Measurements from ENCODE around the gene GALNT11.

GALNT11 gene

GRCh38 chr7:152120776-152121175 lies 95.3 kb downstream of the GALNT11 start:
- peaks cover 71% of the 10 kb centered on the region for H3K36me3 ChIP-seq (ENCODE audit: control insufficient read depth, low read length)
- H3K9me2 ChIP-seq (replicated peaks; ENCODE audit: control insufficient read depth, low read length): no peaks in the 10 kb centered on the region
- H3K4me3 ChIP-seq (ENCODE audit: low read length): no peak overlapping the region
- H3K27me3 ChIP-seq (ENCODE audit: control insufficient read depth, low read length): no peaks in the 10 kb centered on the region
- H3K9me3 ChIP-seq (ENCODE audit: control insufficient read depth, insufficient read depth, low read length): peaks cover 3% of the 10 kb centered on the region; the same call in 1 of the 2 replicates
- no peak overlapping the region for H3K27ac ChIP-seq (ENCODE audit: low read depth, low read length)
- no peak overlapping the region for H3K4me2 ChIP-seq (ENCODE audit: low read length)
- H3K4me1 ChIP-seq (ENCODE audit: control insufficient read depth, low read length): no peaks in the 10 kb centered on the region
- TF ChIP-seq EZH2phosphoT487 (IDR thresholded peaks at IDR 0.05; ENCODE audit: borderline replicate concordance, low read length): no peak
- TF ChIP-seq CTCF (IDR thresholded peaks at IDR 0.05; ENCODE audit: low read depth, low read length, poor library complexity, severe bottlenecking): no peak
- H4K20me1 ChIP-seq (ENCODE audit: control insufficient read depth, insufficient read depth, low read depth, low read length): no peaks in the 10 kb centered on the region
- H3F3A ChIP-seq (ENCODE audit: control insufficient read depth, insufficient read depth): no peaks in the 10 kb centered on the region
- no peaks in the 10 kb centered on the region for H3K79me2 ChIP-seq (ENCODE audit: control insufficient read depth, low read length)

DNA sequence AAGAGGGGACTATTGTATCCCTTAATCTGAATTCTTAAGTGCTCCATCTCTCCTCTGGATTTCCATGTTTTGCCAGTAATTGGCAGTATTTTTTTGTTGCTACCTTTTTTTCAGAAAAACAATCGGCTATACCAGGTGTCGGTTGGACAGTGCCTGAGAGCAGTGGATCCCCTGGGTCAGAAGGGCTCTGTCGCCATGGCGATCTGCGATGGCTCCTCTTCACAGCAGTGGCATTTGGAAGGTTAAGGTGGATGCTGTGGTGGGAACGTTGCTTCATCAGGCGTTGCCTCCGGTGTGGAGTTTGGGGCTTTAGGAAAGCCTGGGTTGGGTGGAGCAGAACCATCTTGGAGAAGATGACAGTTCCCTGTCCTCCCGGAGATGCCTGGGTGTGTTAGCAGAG lies 96.0 kb downstream of the GALNT11 start:
- peaks cover 77% of the 10 kb centered on the region for H3K36me3 ChIP-seq (ENCODE audit: control insufficient read depth, low read length)

DNA sequence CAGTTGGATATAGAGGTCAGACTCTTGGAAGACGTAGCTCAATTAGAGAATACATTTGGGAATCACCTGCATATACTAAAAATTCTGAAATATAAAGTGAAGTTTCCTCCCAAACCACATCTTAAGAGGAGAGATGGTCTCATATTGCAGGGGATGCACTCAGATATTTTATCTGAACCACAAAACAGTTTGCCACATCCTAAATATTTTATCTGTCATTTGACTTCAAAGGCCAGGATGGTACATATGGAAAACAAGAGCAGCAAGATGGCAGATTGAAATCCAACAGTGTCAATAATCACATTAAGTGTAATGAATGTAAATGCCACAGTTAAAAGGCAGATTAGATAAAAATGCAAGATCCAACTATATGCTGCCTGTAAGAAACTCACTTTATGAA lies 97.1 kb downstream of the GALNT11 start:
- no peaks in the 10 kb centered on the region for H3K79me2 ChIP-seq (ENCODE audit: control insufficient read depth, low read length)
- no peaks in the 10 kb centered on the region for H4K20me1 ChIP-seq (ENCODE audit: control insufficient read depth, insufficient read depth, low read depth, low read length)
- TF ChIP-seq EZH2phosphoT487 (IDR thresholded peaks at IDR 0.05; ENCODE audit: borderline replicate concordance, low read length): no peak
- no peak for TF ChIP-seq CTCF (IDR thresholded peaks at IDR 0.05; ENCODE audit: low read depth, low read length, poor library complexity, severe bottlenecking)
- H3K36me3 ChIP-seq (ENCODE audit: control insufficient read depth, low read length): peaks cover 87% of the 10 kb centered on the region
- H3K9me2 ChIP-seq (replicated peaks; ENCODE audit: control insufficient read depth, low read length): no peaks in the 10 kb centered on the region
- no peaks in the 10 kb centered on the region for H3F3A ChIP-seq (ENCODE audit: control insufficient read depth, insufficient read depth)
- no peak overlapping the region for H3K4me3 ChIP-seq (ENCODE audit: low read length)
- peaks cover 3% of the 10 kb centered on the region; the same call in 1 of the 2 replicates for H3K9me3 ChIP-seq (ENCODE audit: control insufficient read depth, insufficient read depth, low read length)
- no peaks in the 10 kb centered on the region for H3K27me3 ChIP-seq (ENCODE audit: control insufficient read depth, low read length)
- H3K4me2 ChIP-seq (ENCODE audit: low read length): no peak overlapping the region
- H3K27ac ChIP-seq (ENCODE audit: low read depth, low read length): no peak overlapping the region
- no peaks in the 10 kb centered on the region for H3K4me1 ChIP-seq (ENCODE audit: control insufficient read depth, low read length)

More for the DNA sequence above, 96.0 kb downstream of the GALNT11 start:
- no peaks in the 10 kb centered on the region for H3K4me1 ChIP-seq (ENCODE audit: control insufficient read depth, low read length)
- H3K27ac ChIP-seq (ENCODE audit: low read depth, low read length): no peak overlapping the region
- H4K20me1 ChIP-seq (ENCODE audit: control insufficient read depth, insufficient read depth, low read depth, low read length): no peaks in the 10 kb centered on the region
- H3K4me2 ChIP-seq (ENCODE audit: low read length): no peak overlapping the region
- H3K9me2 ChIP-seq (replicated peaks; ENCODE audit: control insufficient read depth, low read length): no peaks in the 10 kb centered on the region
- no peaks in the 10 kb centered on the region for H3F3A ChIP-seq (ENCODE audit: control insufficient read depth, insufficient read depth)
- peaks cover 3% of the 10 kb centered on the region; the same call in 1 of the 2 replicates for H3K9me3 ChIP-seq (ENCODE audit: control insufficient read depth, insufficient read depth, low read length)
- TF ChIP-seq CTCF (IDR thresholded peaks at IDR 0.05; ENCODE audit: low read depth, low read length, poor library complexity, severe bottlenecking): no peak
- TF ChIP-seq EZH2phosphoT487 (IDR thresholded peaks at IDR 0.05; ENCODE audit: borderline replicate concordance, low read length): no peak
- no peaks in the 10 kb centered on the region for H3K27me3 ChIP-seq (ENCODE audit: control insufficient read depth, low read length)
- no peak overlapping the region for H3K4me3 ChIP-seq (ENCODE audit: low read length)
- H3K79me2 ChIP-seq (ENCODE audit: control insufficient read depth, low read length): no peaks in the 10 kb centered on the region

Measured in DOHH2 (cell line).